MCF 10A (cell line): ENCODE measurements around the gene GSE1. TPM values are rescaled to one million over a fixed set of nuclear protein-coding genes. Genes with fewer than 3 reads are reported as not detected.
A peak's percentile ranks its signal among the peaks of the same experiment; 100 is the strongest.

Experiments used
- BruUV-seq: library from RNA; stranded (reverse); fragments of 400-500 nt; replicated peaks from 2 replicates; lab custom pipeline; 2021; lab: Mats Ljungman, UMichigan
- CTCF ChIA-PET: fragments of 300-600 bp; sonication (Branson Sonifier 250); formaldehyde crosslinking; extraction: SDS; loops from one replicate; lab custom pipeline; 2021; ENCODE audit warnings: antibody characterized with exemption, inconsistent platforms; lab: Yijun Ruan, JAX
- POLR2A ChIA-PET: fragments of 300-600, 350-650 bp; sonication (Branson Sonifier 250); formaldehyde crosslinking; extraction: SDS; loops from one replicate; lab custom pipeline; 2020; ENCODE audit warnings: antibody characterized with exemption, inconsistent platforms; lab: Yijun Ruan, JAX
- DNase-seq: peaks from one replicate; pipeline ENCODE4 v3.0.0-alpha.2; 2018; ENCODE audit not compliant: unreplicated experiment
- H3K27ac Mint-ChIP-seq: one replicate; pipeline ENCODE4 v1.8.0; 2022; ENCODE audit warnings: mild to moderate bottlenecking, low read depth, mixed read lengths; ENCODE audit not compliant: unreplicated experiment
- H3K27me3 Mint-ChIP-seq: one replicate; pipeline ENCODE4 v1.8.0; 2022; ENCODE audit warnings: mixed read lengths; ENCODE audit not compliant: insufficient read depth, unreplicated experiment
- H3K36me3 Mint-ChIP-seq: one replicate; pipeline ENCODE4 v1.8.0; 2022; ENCODE audit warnings: mild to moderate bottlenecking, moderate library complexity, mixed read lengths; ENCODE audit not compliant: insufficient read depth, unreplicated experiment
- H3K4me1 Mint-ChIP-seq: one replicate; pipeline ENCODE4 v1.8.0; 2022; ENCODE audit warnings: mixed read lengths; ENCODE audit not compliant: insufficient read depth, unreplicated experiment
- H3K4me3 Mint-ChIP-seq: one replicate; pipeline ENCODE4 v1.8.0; 2022; ENCODE audit warnings: mild to moderate bottlenecking, moderate library complexity, mixed read lengths; ENCODE audit not compliant: unreplicated experiment
- H3K9me3 Mint-ChIP-seq: one replicate; pipeline ENCODE4 v1.8.0; 2022; ENCODE audit warnings: mixed read lengths; ENCODE audit not compliant: unreplicated experiment
- intact Hi-C: fragments of 100-400 bp; cut with micrococcal nuclease; formaldehyde crosslinking; loops from 2 replicates; pipeline ENCODE4 v1.14.1; 2022
- total RNA-seq: library from RNA; stranded (reverse); gene quantifications from 2 replicates; pipeline ENCODE4 v1.2.3, GENCODE V29; 2022
- TF ChIP-seq, protein P1 (sequence below): fragments of 200-600 bp; IDR thresholded peaks from one replicate; pipeline ENCODE4 v1.8.0; 2022; ENCODE audit warnings: antibody characterized with exemption, mild to moderate bottlenecking; ENCODE audit not compliant: unreplicated experiment

Gene GSE1
- total RNA-seq, 1 experiment from 2014 or later = 52.9 TPM

- intact Hi-C loops = no loop called here
- ChIA-PET CTCF (interaction anchor here (0.6 to 3.2 kb wide), 29 partner anchors 9 to 1738 kb away, joined by 3 to 41 read pairs (median 4); no protein-coding TSS in a partner anchor), POLR2A (interaction anchor here (0.5 to 4.5 kb wide), 8 partner anchors 8 to 225 kb away, joined by 3 to 68 read pairs (median 4); no protein-coding TSS in a partner anchor)
- BruUV-seq = no TSS peak
- Mint-ChIP-seq H3K27ac (no peak overlapping the region), H3K36me3 (no peaks in the 10 kb centered on the region), H3K27me3 (no peaks in the 10 kb centered on the region), H3K4me1 (peaks cover 12% of the 10 kb centered on the region), H3K9me3 (no peaks in the 10 kb centered on the region), H3K4me3 (no peak overlapping the region)
- TF ChIP-seq, protein P1, sequence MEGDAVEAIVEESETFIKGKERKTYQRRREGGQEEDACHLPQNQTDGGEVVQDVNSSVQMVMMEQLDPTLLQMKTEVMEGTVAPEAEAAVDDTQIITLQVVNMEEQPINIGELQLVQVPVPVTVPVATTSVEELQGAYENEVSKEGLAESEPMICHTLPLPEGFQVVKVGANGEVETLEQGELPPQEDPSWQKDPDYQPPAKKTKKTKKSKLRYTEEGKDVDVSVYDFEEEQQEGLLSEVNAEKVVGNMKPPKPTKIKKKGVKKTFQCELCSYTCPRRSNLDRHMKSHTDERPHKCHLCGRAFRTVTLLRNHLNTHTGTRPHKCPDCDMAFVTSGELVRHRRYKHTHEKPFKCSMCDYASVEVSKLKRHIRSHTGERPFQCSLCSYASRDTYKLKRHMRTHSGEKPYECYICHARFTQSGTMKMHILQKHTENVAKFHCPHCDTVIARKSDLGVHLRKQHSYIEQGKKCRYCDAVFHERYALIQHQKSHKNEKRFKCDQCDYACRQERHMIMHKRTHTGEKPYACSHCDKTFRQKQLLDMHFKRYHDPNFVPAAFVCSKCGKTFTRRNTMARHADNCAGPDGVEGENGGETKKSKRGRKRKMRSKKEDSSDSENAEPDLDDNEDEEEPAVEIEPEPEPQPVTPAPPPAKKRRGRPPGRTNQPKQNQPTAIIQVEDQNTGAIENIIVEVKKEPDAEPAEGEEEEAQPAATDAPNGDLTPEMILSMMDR = no peak
- DNase-seq = no peak
Measured at GRCh38 chr16:85609539-85609938, 3.6 kb upstream of the GSE1 start.

DNA sequence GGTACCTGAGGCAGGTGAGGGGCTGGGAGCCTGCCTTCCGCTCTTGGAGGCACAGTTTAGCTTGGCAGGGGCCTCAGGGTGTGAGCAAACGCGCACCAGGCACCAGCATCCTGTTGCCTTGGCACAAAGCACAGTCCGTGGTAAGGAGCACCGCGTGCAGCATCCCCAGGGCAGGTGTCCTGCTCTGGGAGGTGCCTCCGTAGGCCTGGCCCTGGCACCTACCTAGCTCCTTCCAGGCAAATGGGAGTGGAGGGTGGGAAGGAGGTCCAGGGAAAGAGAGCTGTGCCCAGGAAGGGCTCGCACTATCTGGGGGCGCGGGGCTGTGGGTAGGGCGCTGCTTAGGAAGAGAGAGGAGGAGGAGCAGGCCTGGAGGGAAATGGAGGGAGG lies 3.1 kb upstream of the GSE1 start:
- H3K27ac Mint-ChIP-seq = peak overlapping the region; percentile 19
- ChIA-PET CTCF (interaction anchor here (0.6 to 3.2 kb wide), 33 partner anchors 9 to 1738 kb away, joined by 3 to 41 read pairs (median 4); no protein-coding TSS in a partner anchor), POLR2A (interaction anchor here (0.6 to 4.5 kb wide), 18 partner anchors 9 to 460 kb away, joined by 3 to 68 read pairs (median 4); no protein-coding TSS in a partner anchor)
- TF ChIP-seq, protein P1 = no peak
- H3K9me3 Mint-ChIP-seq = no peaks in the 10 kb centered on the region
- intact Hi-C loops = loop anchor here (1.0 to 5.0 kb wide), 7 partner anchors 53 to 335 kb away; no protein-coding TSS in a partner anchor
- BruUV-seq = no TSS peak
- H3K4me1 Mint-ChIP-seq = peaks cover 12% of the 10 kb centered on the region
- H3K4me3 Mint-ChIP-seq = peak overlapping the region; percentile 19
- no peaks in the 10 kb centered on the region for H3K27me3 Mint-ChIP-seq
- no peak for DNase-seq
- no peaks in the 10 kb centered on the region for H3K36me3 Mint-ChIP-seq

GRCh38 chr16:85610446-85611193 lies 2.5 kb upstream of the GSE1 start:
- CTCF ChIA-PET = interaction anchor here (0.6 to 3.2 kb wide), 32 partner anchors 13 to 594 kb away, joined by 3 to 41 read pairs (median 4); no protein-coding TSS in a partner anchor

More at GRCh38 chr16:85610446-85611193, 2.5 kb upstream of the GSE1 start:
- DNase-seq = peak; percentile 90
- H3K27me3 Mint-ChIP-seq = no peaks in the 10 kb centered on the region
- intact Hi-C loops = loop anchor here (1.0 to 5.0 kb wide), 7 partner anchors 53 to 335 kb away; no protein-coding TSS in a partner anchor
- no peaks in the 10 kb centered on the region for H3K36me3 Mint-ChIP-seq
- no peaks in the 10 kb centered on the region for H3K9me3 Mint-ChIP-seq
- peaks cover 16% of the 10 kb centered on the region for H3K4me1 Mint-ChIP-seq
- H3K27ac Mint-ChIP-seq = peak overlapping the region; percentile 19
- POLR2A ChIA-PET = interaction anchor here (0.6 to 4.5 kb wide), 17 partner anchors 8 to 800 kb away, joined by 3 to 68 read pairs (median 4); no protein-coding TSS in a partner anchor
- peak overlapping the region; percentile 63 for H3K4me3 Mint-ChIP-seq
- TF ChIP-seq, protein P1 = peak; percentile 96
- no TSS peak for BruUV-seq
